B cell (primary cell): ENCODE measurements around the gene CSNK1A1. TPM values are rescaled to one million over a fixed set of nuclear protein-coding genes. Genes with fewer than 3 reads are reported as not detected.

Source experiments
- ATAC-seq: fragments of 200-7000 bp; cut with Tn5 transposase; one replicate; pipeline ENCODE4 v1.10.0; 2021; ENCODE audit warnings: low read depth, mild to moderate bottlenecking, moderate number of reproducible peaks, moderate library complexity
- CTCF ChIA-PET: fragments of 350-600 bp; sonication (Branson Sonifier 250); formaldehyde crosslinking; loops from one replicate; lab custom pipeline; 2021; ENCODE audit warnings: antibody characterized with exemption, inconsistent platforms; lab: Charles Lee
- POLR2A ChIA-PET: fragments of 350-600 bp; sonication (Branson Sonifier 250); formaldehyde crosslinking; loops from one replicate; lab custom pipeline; 2021; ENCODE audit warnings: antibody characterized with exemption; lab: Charles Lee
- DNase-seq: peaks from one replicate; pipeline ENCODE4 v3.0.0; 2013
- H2AFZ ChIP-seq: 2 replicates; pipeline ENCODE4 v1.6.1; 2012; ENCODE audit warnings: mild to moderate bottlenecking, low read depth, low read length; ENCODE audit not compliant: insufficient read depth, poor library complexity, severe bottlenecking
- H3K27ac ChIP-seq, 2 donors: 1 replicate in 1 of 2; 2 replicates in 1 of 2; pipeline ENCODE4 v1.5.1; 2012 to 2013; ENCODE audit warnings: low read length in 2 of 2, mild to moderate bottlenecking in 2 of 2, moderate library complexity in 1 of 2
- H3K27me3 ChIP-seq, 4 experiments: fragments of 200-600 bp in 1 of 4; sonication (generic) in 1 of 4; replicated peaks in 1 of 4; 1 replicate in 2 of 4; 2 replicates in 2 of 4; pipeline versions ENCODE4 v1.6.1 to v1.7.0; 2013 to 2016; ENCODE audit warnings: low read length in 3 of 4, mild to moderate bottlenecking in 2 of 4, mixed read lengths in 1 of 4, moderate library complexity in 1 of 4; ENCODE audit not compliant: insufficient read depth in 4 of 4, control insufficient read depth in 3 of 4; ENCODE audit errors: control extremely low read depth in 1 of 4
- H3K36me3 ChIP-seq, 2 experiments: replicated peaks in 1 of 2; 1 replicate in 1 of 2; 2 replicates in 1 of 2; pipeline versions ENCODE4 v1.6.1 to v1.7.1; 2013; ENCODE audit warnings: low read length in 1 of 2; ENCODE audit not compliant: insufficient read depth in 2 of 2, control insufficient read depth in 1 of 2; ENCODE audit errors: control extremely low read depth in 1 of 2, extremely low read depth in 1 of 2
- H3K4me1 ChIP-seq, 2 donors: fragments of 200-600 bp in 1 of 2; sonication (generic) in 1 of 2; 1 replicate in 1 of 2; 2 replicates in 1 of 2; pipeline versions ENCODE4 v1.5.1 to v1.6.1; 2013 to 2017; ENCODE audit warnings: low read length in 2 of 2; ENCODE audit not compliant: control insufficient read depth in 2 of 2, insufficient read depth in 2 of 2
- H3K4me2 ChIP-seq: replicated peaks from 2 replicates; pipeline ENCODE3; 2012; ENCODE audit warnings: mild to moderate bottlenecking, low read depth, low read length; ENCODE audit not compliant: poor library complexity, severe bottlenecking
- H3K4me3 ChIP-seq, 5 experiments: fragments of 200-600 bp in 1 of 5; sonication (generic) in 1 of 5; 1 replicate in 3 of 5; 2 replicates in 2 of 5; pipeline versions ENCODE4 v1.5.1 to v1.7.0; 2011 to 2016; ENCODE audit warnings: low read length in 4 of 5, mild to moderate bottlenecking in 4 of 5, low read depth in 2 of 5, control low read depth in 1 of 5, moderate library complexity in 1 of 5; ENCODE audit not compliant: insufficient read depth in 1 of 5; ENCODE audit errors: control extremely low read depth in 1 of 5, extremely low read depth in 1 of 5
- H3K79me2 ChIP-seq: fragments of 200-600 bp; sonication (generic); one replicate; pipeline ENCODE4 v1.6.0; 2016; ENCODE audit warnings: low read length; ENCODE audit not compliant: control insufficient read depth, insufficient read depth
- H3K9ac ChIP-seq: fragments of 200-600 bp; sonication (generic); 2 replicates; pipeline ENCODE4 v1.6.1; 2017; ENCODE audit warnings: mild to moderate bottlenecking, low read length, moderate library complexity
- H3K9me3 ChIP-seq, 3 donors: one replicate each; pipeline versions ENCODE4 v1.6.1 to v1.7.1; 2013; ENCODE audit warnings: low read length in 2 of 3; ENCODE audit not compliant: control insufficient read depth in 2 of 3, insufficient read depth in 1 of 3; ENCODE audit errors: control extremely low read depth in 1 of 3
- H4K20me1 ChIP-seq: 2 replicates; pipeline ENCODE4 v1.6.0; 2012; ENCODE audit warnings: mild to moderate bottlenecking, low read length; ENCODE audit not compliant: insufficient read depth, control insufficient read depth, poor library complexity, severe bottlenecking
- H3K27ac Mint-ChIP-seq: one replicate; pipeline ENCODE4 v1.8.0; 2021; ENCODE audit warnings: mixed read lengths
- H3K27me3 Mint-ChIP-seq: one replicate; pipeline ENCODE4 v1.8.0; 2021; ENCODE audit warnings: mixed read lengths
- H3K4me1 Mint-ChIP-seq: one replicate; pipeline ENCODE4 v1.8.0; 2021; ENCODE audit warnings: mixed read lengths
- H3K4me3 Mint-ChIP-seq: one replicate; pipeline ENCODE4 v1.8.0; 2021; ENCODE audit warnings: mixed read lengths
- H3K9me3 Mint-ChIP-seq: one replicate; pipeline ENCODE4 v1.8.0; 2022; ENCODE audit warnings: mixed read lengths; ENCODE audit not compliant: insufficient read depth
- CTCF ChIP-seq: fragments of 200-600 bp; IDR thresholded peaks from one replicate; pipeline ENCODE4 v1.8.0; 2022; ENCODE audit warnings: antibody characterized with exemption, mild to moderate bottlenecking
- EZH2 ChIP-seq: IDR thresholded peaks from 2 replicates; pipeline ENCODE4 v1.6.1; 2012; ENCODE audit warnings: borderline replicate concordance, low read depth, mild to moderate bottlenecking, moderate library complexity, low read length; ENCODE audit not compliant: insufficient read depth, poor library complexity, severe bottlenecking
- WGBS: methylation state at CpG from one replicate; pipeline ENCODE4 v1.1.5; 2013; ENCODE audit warnings: missing lambda C conversion rate; ENCODE audit not compliant: insufficient coverage; 5-methylcytosine and 5-hydroxymethylcytosine counted together
- intact Hi-C: fragments of 100-400 bp; cut with micrococcal nuclease; formaldehyde crosslinking; loops from one replicate; pipeline ENCODE4 v1.10.0; 2022
- polyA plus RNA-seq: library from polyadenylated mRNA; depleted of rRNA; stranded (reverse); fragments of >200 nt; gene quantifications from 2 replicates; pipeline ENCODE4 v1.2.3, GENCODE V29; 2012
- total RNA-seq, 2 donors: library from RNA; stranded (reverse); fragments of 120-200 nt in 1 of 2; gene quantifications; 1 replicate in 1 of 2; 2 replicates in 1 of 2; pipeline versions ENCODE4 v1.2.3 to v1.2.4, GENCODE V29; 2013 to 2022

CSNK1A1 gene
- total and polyA plus RNA-seq, 2 donors (not counting 1 experiment from before 2014, with no cell fraction given): 45.9 to 168 TPM

GRCh38 chr5:149456597-149457392, 94.4 kb downstream of the CSNK1A1 start:
- Histone ChIP-seq H3K4me1 (no peaks in the 10 kb centered on the region), H3K36me3 (no peaks in the 10 kb centered on the region), H4K20me1 (no peaks in the 10 kb centered on the region), H3K27ac (no peak overlapping the region), H2AFZ (no peak overlapping the region), H3K9ac (no peak overlapping the region), H3K4me3 (no peak overlapping the region), H3K79me2 (no peaks in the 10 kb centered on the region), H3K9me3 (no peaks in the 10 kb centered on the region), H3K4me2 (no peak overlapping the region), H3K27me3 (no peaks in the 10 kb centered on the region)
- H3K27me3 Mint-ChIP-seq: no peaks in the 10 kb centered on the region
- TF ChIP-seq CTCF (no peak), EZH2 (no peak)
- no peaks in the 10 kb centered on the region for H3K4me1 Mint-ChIP-seq
- H3K4me3 Mint-ChIP-seq: no peak overlapping the region
- CTCF ChIA-PET: no interaction called here
- no peaks in the 10 kb centered on the region for H3K9me3 Mint-ChIP-seq
- H3K27ac Mint-ChIP-seq: no peak overlapping the region
- POLR2A ChIA-PET: no interaction called here
- no peak for ATAC-seq
- no peak for DNase-seq
- intact Hi-C loops: no loop called here
- WGBS: 58% methylated on average over 2 of the region's 6 CpGs

GRCh38 chr5:149455889-149456409, 95.3 kb downstream of the CSNK1A1 start:
- POLR2A ChIA-PET: no interaction called here
- no peak overlapping the region for H3K9ac ChIP-seq
- H3K27ac Mint-ChIP-seq: no peak overlapping the region

More at GRCh38 chr5:149455889-149456409, 95.3 kb downstream of the CSNK1A1 start:
- no peaks in the 10 kb centered on the region for H3K27me3 Mint-ChIP-seq
- Histone ChIP-seq H3K36me3 (no peaks in the 10 kb centered on the region), H3K4me3 (no peak overlapping the region), H3K79me2 (no peaks in the 10 kb centered on the region), H4K20me1 (no peaks in the 10 kb centered on the region), H3K27me3 (no peaks in the 10 kb centered on the region), H3K4me1 (no peaks in the 10 kb centered on the region), H3K4me2 (no peak overlapping the region), H3K27ac (no peak overlapping the region), H2AFZ (no peak overlapping the region), H3K9me3 (no peaks in the 10 kb centered on the region)
- no peaks in the 10 kb centered on the region for H3K4me1 Mint-ChIP-seq
- H3K4me3 Mint-ChIP-seq: no peak overlapping the region
- DNase-seq (no peak), ATAC-seq (no peak)
- intact Hi-C loops: no loop called here
- TF ChIP-seq CTCF (no peak), EZH2 (no peak)
- 91% methylated on average over 13 of the region's 13 CpGs for WGBS
- no peaks in the 10 kb centered on the region for H3K9me3 Mint-ChIP-seq
- CTCF ChIA-PET: no interaction called here
